ENCODE data around the gene COG2. TPM values are rescaled to one million over a fixed set of nuclear protein-coding genes. Genes with fewer than 3 reads are reported as not detected.

Gene COG2
- total and polyA plus RNA-seq, 2 of the 8 experiments (the other 6 are each of a cell fraction or from before 2014, with no cell fraction given), result 10.3 to 36.7 TPM

GRCh38 chr1:230641900-230642262 lies 400 bp upstream of the COG2 start:
- Histone ChIP-seq H3K23me2 (ENCODE audit: low read depth, low read length) (peaks cover 2% of the 10 kb centered on the region; the same call in 1 of the 2 replicates), H3K4me3 (ENCODE audit: extremely low read depth in 1 of 4, insufficient read depth in 2 of 4, low read depth in 3 of 4, low read length in 4 of 4) (peak overlapping the region; percentile 64 to 98 (median 78)), H2BK12ac (ENCODE audit: low read depth, low read length) (peak overlapping the region; percentile 60; the same call in 1 of the 2 replicates), H3K9ac (replicated peaks in 1 of 4; ENCODE audit: extremely low read depth in 1 of 4, low read depth in 3 of 4, low read length in 3 of 4) (peak overlapping the region in 3 of 4 experiments; percentile 25 to 59 (median 58); a peak in 4 of 7 replicates), H3K4me1 (replicated peaks in 1 of 4; ENCODE audit: control insufficient read depth in 3 of 4, insufficient read depth in 4 of 4, low read length in 3 of 4) (peaks cover 0 to 6% (median 0%) of the 10 kb centered on the region in 4 experiments; a peak in 1 of 7 replicates), H2BK5ac (ENCODE audit: low read depth, low read length) (peak overlapping the region; percentile 72; the same call in 1 of the 2 replicates), H4K91ac (replicated peaks; ENCODE audit: insufficient read length, low read length) (peak overlapping the region; percentile 4), H3K4ac (replicated peaks; ENCODE audit: insufficient read length, low read depth, low read length) (no peak overlapping the region), H3K27me3 (replicated peaks in 1 of 4; ENCODE audit: control insufficient read depth in 3 of 4, extremely low read depth in 1 of 4, insufficient read depth in 3 of 4, low read length in 3 of 4) (no peaks in the 10 kb centered on the region; a peak in 1 of 7 replicates), H3K79me2 (ENCODE audit: control insufficient read depth in 1 of 2, insufficient read depth in 2 of 2, low read length in 2 of 2) (peaks cover 14 to 43% of the 10 kb centered on the region in 2 experiments), H3K14ac (ENCODE audit: insufficient read length) (no peak overlapping the region), H4K20me1 (replicated peaks in 1 of 2; ENCODE audit: control insufficient read depth in 1 of 2, insufficient read depth in 2 of 2, low read length in 2 of 2) (peaks cover 8 to 14% of the 10 kb centered on the region in 2 experiments), H3K56ac (replicated peaks; ENCODE audit: insufficient read length, low read depth, low read length) (no peak overlapping the region), H3K18ac (ENCODE audit: extremely low read depth, low read length) (peak overlapping the region; percentile 94), H3K4me2 (ENCODE audit: insufficient read depth in 1 of 2, low read depth in 2 of 2, low read length in 2 of 2) (peak overlapping the region; percentile 75 to 83), H3K9me3 (ENCODE audit: insufficient read depth in 2 of 2, low read depth in 1 of 2, low read length in 1 of 2) (no peaks in the 10 kb centered on the region), H2BK20ac (ENCODE audit: low read length) (no peak overlapping the region), H3K79me1 (ENCODE audit: low read depth, low read length) (peaks cover 8% of the 10 kb centered on the region), H2AK5ac (ENCODE audit: low read depth, low read length) (no peak overlapping the region), H4K8ac (ENCODE audit: extremely low read depth, insufficient read depth, low read length) (no peak overlapping the region; the same call in 1 of the 2 replicates), H2BK120ac (replicated peaks; ENCODE audit: low read depth, low read length) (no peak overlapping the region), H2BK15ac (ENCODE audit: low read length) (peak overlapping the region; percentile 83; the same call in 1 of the 2 replicates), H3K36me3 (ENCODE audit: control insufficient read depth in 2 of 4, insufficient read depth in 4 of 4, low read length in 3 of 4) (no peaks in the 10 kb centered on the region), H2AFZ (ENCODE audit: low read length) (peak overlapping the region; percentile 99), H3K23ac (ENCODE audit: insufficient read length) (no peak overlapping the region), H4K5ac (ENCODE audit: insufficient read length, low read depth, low read length) (peak overlapping the region; percentile 46), H3K27ac (ENCODE audit: low read depth, low read length) (peak overlapping the region; percentile 39; the same call in 1 of the 2 replicates)
- TF ChIP-seq RXRA (IDR thresholded peaks at IDR 0.05; ENCODE audit: insufficient read depth, low read depth, low read length), result no peak
- TF ChIP-seq CTCF (IDR thresholded peaks at IDR 0.05; ENCODE audit: control extremely low read depth in 1 of 3, insufficient read depth in 1 of 3, low read depth in 1 of 3, low read length in 3 of 3), result peak in 2 of 3 experiments; percentile 59 to 72; a peak in 3 of 4 replicates
- TF ChIP-seq CREB1 (IDR thresholded peaks at IDR 0.05), result peak; percentile 66
- TF ChIP-seq BCL11A (IDR thresholded peaks at IDR 0.05; ENCODE audit: low read depth in 2 of 2, low read length in 2 of 2), result no peak
- peak; percentile 54; the same call in 1 of the 2 replicates for TF ChIP-seq KDM5A (IDR thresholded peaks at IDR 0.05; ENCODE audit: low read length)
- no peak for TF ChIP-seq SUZ12 (IDR thresholded peaks at IDR 0.05; ENCODE audit: low read length)
- TF ChIP-seq POLR2AphosphoS5 (IDR thresholded peaks at IDR 0.05; ENCODE audit: low read depth, low read length), result 0 out of 2 replicates have a peak, but pooled peaks have one; percentile 23
- TF ChIP-seq RAD21 (IDR thresholded peaks at IDR 0.05 in 1 of 2, conservative IDR thresholded peaks at IDR 0.05 in 1 of 2; ENCODE audit: low read depth in 2 of 2, low read length in 2 of 2), result peak; percentile 37 to 49
- TF ChIP-seq KDM4A (IDR thresholded peaks at IDR 0.05; ENCODE audit: low read depth, low read length, severe bottlenecking), result peak; percentile 96
- ChIA-PET POLR2A (ENCODE audit: partially characterized antibody) (interaction anchor here (1.0 to 1.6 kb wide), 5 partner anchors 9 to 231 kb away, joined by 3 to 5 read pairs (median 4); partner anchors contain the start of gene PGBD5), CTCF (ENCODE audit: partially characterized antibody) (interaction anchor here (0.5 to 3.2 kb wide), 38 partner anchors 9 to 604 kb away, joined by 3 to 14 read pairs (median 3); no protein-coding TSS in a partner anchor)
- DNase-seq (ENCODE audit: low read depth in 1 of 2, low spot score in 2 of 2) (no peak), FAIRE-seq (no peak)
- 1% methylated on average over 18 of the region's 18 CpGs; no CpG with 5 or more reads in 1 of the 2 experiments for WGBS, 2 experiments (ENCODE audit: extremely low coverage in 1 of 2, insufficient coverage in 1 of 2, insufficient read length in 1 of 2, insufficient replicate concordance in 2 of 2, low coverage in 1 of 2, low lambda C conversion rate in 2 of 2, missing lambda C conversion rate in 1 of 2)

Data from H1 (cell line).